Activated CD8-positive, alpha-beta memory T cell treated with anti-CD3 and anti-CD28 coated beads, Interleukin-2, amount 50 U/mL, for 1 hour (primary cell): Measurements from ENCODE around the gene NTRK2.

Source experiments
- DNase-seq: peaks from one replicate; pipeline ENCODE4 v3.0.0-alpha.2; 2020; ENCODE audit errors: extremely low read depth

NTRK2 gene

GRCh38 chr9:84850830-84851392 is 181.4 kb downstream of the NTRK2 start:
- DNase-seq = no peak

GRCh38 chr9:84851935-84852585 is 182.5 kb downstream of the NTRK2 start:
- no peak for DNase-seq

GRCh38 chr9:84852617-84853301 is 183.2 kb downstream of the NTRK2 start:
- no peak for DNase-seq

- DNase-seq = no peak
These were observed 186.7 kb downstream of the NTRK2 start for GRCh38 chr9:84856181-84856632.

GRCh38 chr9:84857211-84857610 is 187.7 kb downstream of the NTRK2 start:
- DNase-seq = no peak

GRCh38 chr9:84858364-84858763 is 188.8 kb downstream of the NTRK2 start:
- DNase-seq = no peak

- DNase-seq = no peak
These were observed 191.0 kb downstream of the NTRK2 start for GRCh38 chr9:84860249-84861115.

- no peak for DNase-seq
These were observed 191.9 kb downstream of the NTRK2 start for GRCh38 chr9:84861455-84861854.

GRCh38 chr9:84862308-84862707 is 192.8 kb downstream of the NTRK2 start:
- no peak for DNase-seq

- DNase-seq = no peak
These were observed 193.3 kb downstream of the NTRK2 start for GRCh38 chr9:84862810-84863287.

- no peak for DNase-seq
These were observed 193.8 kb downstream of the NTRK2 start for GRCh38 chr9:84863372-84863771.

GRCh38 chr9:84866396-84867175 is 197.1 kb downstream of the NTRK2 start:
- no peak for DNase-seq

GRCh38 chr9:84867186-84867585 is 197.7 kb downstream of the NTRK2 start:
- no peak for DNase-seq

- DNase-seq = no peak
These were observed 199.6 kb downstream of the NTRK2 start for GRCh38 chr9:84869091-84869490.

- DNase-seq = no peak
These were observed 202.5 kb downstream of the NTRK2 start for GRCh38 chr9:84871983-84872382.

GRCh38 chr9:84874022-84874421 is 204.5 kb downstream of the NTRK2 start:
- no peak for DNase-seq

- no peak for DNase-seq
These were observed 205.1 kb downstream of the NTRK2 start for GRCh38 chr9:84874596-84874995.

- no peak for DNase-seq
These were observed 205.7 kb downstream of the NTRK2 start for GRCh38 chr9:84875193-84875592.

GRCh38 chr9:84879631-84880030 is 210.1 kb downstream of the NTRK2 start:
- DNase-seq = no peak

- no peak for DNase-seq
These were observed 211.3 kb downstream of the NTRK2 start for GRCh38 chr9:84880835-84881234.

GRCh38 chr9:84886866-84887265 is 217.3 kb downstream of the NTRK2 start:
- no peak for DNase-seq
